Uterus (tissue), 4 donors: ENCODE measurements around the gene AGRP. TPM values are rescaled to one million over a fixed set of nuclear protein-coding genes. Genes with fewer than 3 reads are reported as not detected.

Source experiments
- DNase-seq, 2 donors: peaks; one replicate each; pipeline ENCODE4 v3.0.0-alpha.2; 2019 to 2020
- H3K27ac ChIP-seq, 2 donors: fragments of 200-600 bp; sonication (generic); 1 replicate in 1 of 2; 2 replicates in 1 of 2; pipeline ENCODE4 v1.5.1; 2016 to 2018
- H3K27me3 ChIP-seq, 2 donors: fragments of 200-600 bp; sonication (generic); one replicate each; pipeline ENCODE4 v1.5.1; 2018 to 2019; ENCODE audit warnings: control low read depth in 1 of 2
- H3K36me3 ChIP-seq, 2 donors: fragments of 200-600 bp; sonication (generic); one replicate each; pipeline ENCODE4 v1.5.1; 2019; ENCODE audit warnings: control low read depth in 1 of 2
- H3K4me1 ChIP-seq, 2 donors: fragments of 200-600 bp; sonication (generic); one replicate each; pipeline ENCODE4 v1.5.1; 2018 to 2019; ENCODE audit warnings: control low read depth in 1 of 2
- H3K4me3 ChIP-seq, 2 donors: fragments of 200-600 bp; sonication (generic); 1 replicate in 1 of 2; 2 replicates in 1 of 2; pipeline ENCODE4 v1.5.1; 2018 to 2019; ENCODE audit warnings: mild to moderate bottlenecking in 1 of 2
- H3K9me3 ChIP-seq, 2 donors: fragments of 200-600 bp; sonication (generic); one replicate each; pipeline ENCODE4 v1.5.1; 2019; ENCODE audit warnings: control low read depth in 1 of 2
- POLR2A ChIP-seq, 2 donors: fragments of 450-650 bp; IDR thresholded peaks; one replicate each; pipeline ENCODE4 v1.6.1; 2016; ENCODE audit warnings: antibody characterized with exemption in 2 of 2, mild to moderate bottlenecking in 1 of 2, moderate library complexity in 1 of 2
- intact Hi-C: fragments of 100-400 bp; cut with DNase I; formaldehyde crosslinking; loops from one replicate; pipeline ENCODE4 v1.15.1; 2023; ENCODE audit warnings: low total_unique reads
- total RNA-seq, 4 donors: library from RNA; depleted of rRNA in 3 of 4; stranded (reverse); fragments of >200 nt in 3 of 4; gene quantifications; one replicate each; pipeline versions ENCODE4 v1.1.0 to v1.2.4, GENCODE V29; 2014 to 2023
- TF ChIP-seq, protein P1 (sequence below), 4 experiments: fragments of 200-600 bp in 2 of 4; fragments of 450-650 bp in 2 of 4; sonication (generic) in 2 of 4; IDR thresholded peaks; one replicate each; pipeline ENCODE4 v1.5.1; 2016 to 2019; ENCODE audit warnings: antibody characterized with exemption in 4 of 4, mild to moderate bottlenecking in 2 of 4, moderate library complexity in 1 of 4
- donor health status: DM: yes; HTN: yes; CAD: no.

Gene AGRP
- total RNA-seq, 4 donors from 2014 or later, result not detected

GRCh38 chr16:67438098-67438791 lies 45.1 kb downstream of the AGRP start:
- no peak overlapping the region for H3K4me3 ChIP-seq
- H3K27me3 ChIP-seq, result no peaks in the 10 kb centered on the region
- H3K4me1 ChIP-seq, result peaks cover 11 to 13% of the 10 kb centered on the region in 2 donors
- H3K9me3 ChIP-seq, result no peaks in the 10 kb centered on the region
- intact Hi-C loops, result no loop called here
- no peaks in the 10 kb centered on the region for H3K36me3 ChIP-seq
- TF ChIP-seq POLR2A (IDR thresholded peaks at IDR 0.05), result no peak
- TF ChIP-seq, protein P1, sequence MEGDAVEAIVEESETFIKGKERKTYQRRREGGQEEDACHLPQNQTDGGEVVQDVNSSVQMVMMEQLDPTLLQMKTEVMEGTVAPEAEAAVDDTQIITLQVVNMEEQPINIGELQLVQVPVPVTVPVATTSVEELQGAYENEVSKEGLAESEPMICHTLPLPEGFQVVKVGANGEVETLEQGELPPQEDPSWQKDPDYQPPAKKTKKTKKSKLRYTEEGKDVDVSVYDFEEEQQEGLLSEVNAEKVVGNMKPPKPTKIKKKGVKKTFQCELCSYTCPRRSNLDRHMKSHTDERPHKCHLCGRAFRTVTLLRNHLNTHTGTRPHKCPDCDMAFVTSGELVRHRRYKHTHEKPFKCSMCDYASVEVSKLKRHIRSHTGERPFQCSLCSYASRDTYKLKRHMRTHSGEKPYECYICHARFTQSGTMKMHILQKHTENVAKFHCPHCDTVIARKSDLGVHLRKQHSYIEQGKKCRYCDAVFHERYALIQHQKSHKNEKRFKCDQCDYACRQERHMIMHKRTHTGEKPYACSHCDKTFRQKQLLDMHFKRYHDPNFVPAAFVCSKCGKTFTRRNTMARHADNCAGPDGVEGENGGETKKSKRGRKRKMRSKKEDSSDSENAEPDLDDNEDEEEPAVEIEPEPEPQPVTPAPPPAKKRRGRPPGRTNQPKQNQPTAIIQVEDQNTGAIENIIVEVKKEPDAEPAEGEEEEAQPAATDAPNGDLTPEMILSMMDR (IDR thresholded peaks at IDR 0.05), result no peak
- H3K27ac ChIP-seq, result no peak overlapping the region
- DNase-seq, result no peak

DNA sequence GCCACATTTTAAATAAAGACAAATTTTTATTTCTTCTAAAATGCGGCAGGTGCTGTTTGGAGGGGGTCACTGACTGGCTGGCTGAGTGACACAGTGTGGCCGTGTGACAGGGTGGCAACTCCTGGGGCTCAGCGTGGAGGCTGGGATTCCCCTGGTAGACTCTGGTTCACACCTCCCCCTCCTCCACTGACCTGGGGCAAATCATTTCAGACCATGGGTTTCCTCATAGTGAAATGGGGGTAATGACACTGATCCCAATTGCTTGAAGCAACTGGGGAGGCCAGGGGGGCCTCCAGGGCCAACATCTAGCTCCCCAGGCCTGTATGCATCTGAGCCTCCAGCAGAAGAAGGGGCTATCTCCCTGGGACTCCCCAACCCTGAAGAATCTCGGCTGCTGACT lies 45.8 kb downstream of the AGRP start:
- Histone ChIP-seq H3K27ac (no peak overlapping the region), H3K36me3 (no peaks in the 10 kb centered on the region)
- intact Hi-C loops, result no loop called here

GRCh38 chr16:67436640-67437193 lies 46.6 kb downstream of the AGRP start:
- DNase-seq, result no peak
- Histone ChIP-seq H3K36me3 (no peaks in the 10 kb centered on the region), H3K4me3 (no peak overlapping the region), H3K4me1 (peaks cover 7 to 8% of the 10 kb centered on the region in 2 donors), H3K27me3 (no peaks in the 10 kb centered on the region), H3K27ac (no peak overlapping the region), H3K9me3 (no peaks in the 10 kb centered on the region)
- intact Hi-C loops, result no loop called here
- TF ChIP-seq, protein P1 (IDR thresholded peaks at IDR 0.05), result no peak
- TF ChIP-seq POLR2A (IDR thresholded peaks at IDR 0.05), result no peak

More for the DNA sequence above, 45.8 kb downstream of the AGRP start:
- no peak for DNase-seq
- H3K4me1 ChIP-seq, result peaks cover 6 to 11% of the 10 kb centered on the region in 2 donors
- H3K27me3 ChIP-seq, result no peaks in the 10 kb centered on the region
- H3K4me3 ChIP-seq, result no peak overlapping the region
- no peaks in the 10 kb centered on the region for H3K9me3 ChIP-seq
- TF ChIP-seq POLR2A (IDR thresholded peaks at IDR 0.05), result no peak

DNA sequence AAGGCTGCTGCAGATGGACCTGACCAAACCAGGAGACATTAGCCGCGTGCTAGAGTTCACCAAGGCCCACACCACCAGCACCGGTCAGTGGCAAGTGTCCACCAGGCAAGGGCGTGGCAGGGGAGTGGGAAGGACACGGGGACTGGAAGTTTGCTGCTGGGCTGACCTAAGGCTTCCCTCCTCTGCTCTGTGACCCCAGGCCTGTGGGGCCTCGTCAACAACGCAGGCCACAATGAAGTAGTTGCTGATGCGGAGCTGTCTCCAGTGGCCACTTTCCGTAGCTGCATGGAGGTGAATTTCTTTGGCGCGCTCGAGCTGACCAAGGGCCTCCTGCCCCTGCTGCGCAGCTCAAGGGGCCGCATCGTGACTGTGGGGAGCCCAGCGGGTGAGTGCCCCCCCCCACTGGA lies 47.6 kb downstream of the AGRP start:
- H3K9me3 ChIP-seq, result no peaks in the 10 kb centered on the region
- H3K4me1 ChIP-seq, result peaks cover 0 to 8% of the 10 kb centered on the region in 2 donors
- intact Hi-C loops, result no loop called here
- no peak for DNase-seq
- H3K27ac ChIP-seq, result no peak overlapping the region
- no peak overlapping the region for H3K4me3 ChIP-seq
- no peaks in the 10 kb centered on the region for H3K27me3 ChIP-seq
- TF ChIP-seq, protein P1 (IDR thresholded peaks at IDR 0.05), result no peak
- TF ChIP-seq POLR2A (IDR thresholded peaks at IDR 0.05), result no peak
- H3K36me3 ChIP-seq, result no peaks in the 10 kb centered on the region

DNA sequence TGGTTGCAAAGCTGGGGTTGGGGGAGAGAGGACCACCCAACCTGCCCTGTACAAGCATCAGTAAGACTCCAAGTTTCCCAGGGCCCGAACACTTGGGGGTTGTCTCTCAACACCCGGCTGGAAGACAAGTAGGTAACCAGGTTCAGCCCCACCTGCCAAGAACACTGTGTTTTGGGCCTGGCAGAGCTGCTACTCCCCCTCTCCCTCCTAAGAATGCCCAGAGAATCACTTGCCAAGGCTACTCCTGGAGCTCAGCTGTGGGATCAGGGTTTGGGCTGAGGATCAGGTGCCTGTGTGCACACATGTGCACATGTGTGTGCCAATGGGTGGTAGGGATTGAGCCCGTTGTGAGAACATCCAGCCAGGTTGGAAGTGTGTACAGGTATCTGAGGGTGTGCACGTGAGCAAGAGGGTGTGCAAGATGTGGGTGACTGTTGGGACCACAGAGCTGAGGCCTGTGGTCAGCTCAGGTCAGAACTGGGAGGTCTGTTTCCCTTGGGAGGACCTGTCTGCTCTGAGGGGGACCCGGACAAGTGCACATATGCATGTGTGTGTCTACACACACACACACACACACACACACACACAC lies 50.1 kb downstream of the AGRP start:
- H3K4me1 ChIP-seq, result peaks cover 0 to 17% of the 10 kb centered on the region in 2 donors
- peak overlapping the region; percentile 59 to 76 for H3K27ac ChIP-seq
- H3K27me3 ChIP-seq, result no peaks in the 10 kb centered on the region
- intact Hi-C loops, result no loop called here
- H3K4me3 ChIP-seq, result no peak overlapping the region
- DNase-seq, result no peak
- TF ChIP-seq, protein P1 (IDR thresholded peaks at IDR 0.05), result no peak
- TF ChIP-seq POLR2A (IDR thresholded peaks at IDR 0.05), result no peak
- H3K36me3 ChIP-seq, result no peaks in the 10 kb centered on the region
- no peaks in the 10 kb centered on the region for H3K9me3 ChIP-seq

Other genes with a start within 250 kb of the AGRP start
- 10 to 100 TPM in 3 of 4 donors, 1 to 10 TPM in 1; 2.3 to 37.6 (median 11.8) TPM for gene FHOD1, start 236.1 kb downstream of the AGRP start, total RNA-seq
- gene SLC9A5, start 234.6 kb downstream of the AGRP start, total RNA-seq, result 1 to 10 TPM in 2 of 4 donors, under 1 TPM in 1, not detected in 1; 0.55 to 1.9 (median 1.3) TPM
- 10 to 100 TPM in 2 of 4 donors, 1 to 10 TPM in 2; 6.8 to 45.3 (median 17.1) TPM for gene PLEKHG4, start 204.0 kb downstream of the AGRP start, total RNA-seq
- gene KCTD19, start 156.8 kb downstream of the AGRP start, total RNA-seq, result 1 to 10 TPM in 1 of 4 donors, under 1 TPM in 2, not detected in 1; 0.51 to 1.0 (median 0.55) TPM
- gene LRRC36, start 156.7 kb downstream of the AGRP start, total RNA-seq, result 1 to 10 TPM in 1 of 4 donors, under 1 TPM in 1, not detected in 2; 0.46 to 2.8 TPM
- 10 to 100 TPM; 13.4 to 26.6 (median 16.2) TPM for gene TPPP3, start 90.0 kb downstream of the AGRP start, total RNA-seq
- 10 to 100 TPM; 14.7 to 30.6 (median 25.6) TPM for gene ZDHHC1, start 67.1 kb downstream of the AGRP start, total RNA-seq
- gene HSD11B2, start 52.4 kb downstream of the AGRP start, total RNA-seq, result 10 to 100 TPM in 2 of 4 donors, 1 to 10 TPM in 2; 1.2 to 82.1 (median 9.7) TPM
- 100 to 1,000 TPM in 2 of 4 donors, 10 to 100 TPM in 2; 67.4 to 243 (median 100) TPM for gene ATP6V0D1, start 2.4 kb downstream of the AGRP start, total RNA-seq
- gene RIPOR1, start 45.3 kb upstream of the AGRP start, total RNA-seq, result 100 to 1,000 TPM in 1 of 4 donors, 10 to 100 TPM in 3; 48.2 to 137 (median 57.4) TPM
- 10 to 100 TPM; 24.8 to 54.1 (median 43.7) TPM for gene CTCF, start 79.0 kb upstream of the AGRP start, total RNA-seq
- 1 to 10 TPM in 1 of 4 donors, under 1 TPM in 2, not detected in 1; 0.41 to 1.2 (median 0.51) TPM for gene CARMIL2, start 161.6 kb upstream of the AGRP start, total RNA-seq
- gene ACD, start 176.7 kb upstream of the AGRP start, total RNA-seq, result 10 to 100 TPM; 17.8 to 33.4 (median 29.8) TPM
- gene PARD6A, start 177.4 kb upstream of the AGRP start, total RNA-seq, result 10 to 100 TPM in 1 of 4 donors, 1 to 10 TPM in 2, not detected in 1; 1.6 to 32.9 (median 7.9) TPM
- 10 to 100 TPM in 3 of 4 donors, 1 to 10 TPM in 1; 4.1 to 22.4 (median 13.7) TPM for gene ENKD1, start 183.2 kb upstream of the AGRP start, total RNA-seq
- gene C16orf86, start 183.3 kb upstream of the AGRP start, total RNA-seq, result 1 to 10 TPM in 3 of 4 donors, not detected in 1; 5.3 to 8.6 (median 6.9) TPM
- gene GFOD2, start 235.8 kb upstream of the AGRP start, total RNA-seq, result 10 to 100 TPM; 11.0 to 28.5 (median 26.3) TPM